PC-9 (cell line): ENCODE data around the gene FBXO47.

Experiments
- EZH2 ChIP-seq: fragments of 200-600 bp; sonication (generic); IDR thresholded peaks from 2 replicates; pipeline ENCODE4 v1.8.0; 2017; ENCODE audit warnings: antibody characterized with exemption, low read depth
- TF ChIP-seq, protein P1 (sequence below): fragments of 200-600 bp; sonication (generic); conservative IDR thresholded peaks from 2 replicates; pipeline ENCODE4 v1.6.1; 2017; ENCODE audit warnings: mixed run types, antibody characterized with exemption, mild to moderate bottlenecking, moderate library complexity

DNA sequence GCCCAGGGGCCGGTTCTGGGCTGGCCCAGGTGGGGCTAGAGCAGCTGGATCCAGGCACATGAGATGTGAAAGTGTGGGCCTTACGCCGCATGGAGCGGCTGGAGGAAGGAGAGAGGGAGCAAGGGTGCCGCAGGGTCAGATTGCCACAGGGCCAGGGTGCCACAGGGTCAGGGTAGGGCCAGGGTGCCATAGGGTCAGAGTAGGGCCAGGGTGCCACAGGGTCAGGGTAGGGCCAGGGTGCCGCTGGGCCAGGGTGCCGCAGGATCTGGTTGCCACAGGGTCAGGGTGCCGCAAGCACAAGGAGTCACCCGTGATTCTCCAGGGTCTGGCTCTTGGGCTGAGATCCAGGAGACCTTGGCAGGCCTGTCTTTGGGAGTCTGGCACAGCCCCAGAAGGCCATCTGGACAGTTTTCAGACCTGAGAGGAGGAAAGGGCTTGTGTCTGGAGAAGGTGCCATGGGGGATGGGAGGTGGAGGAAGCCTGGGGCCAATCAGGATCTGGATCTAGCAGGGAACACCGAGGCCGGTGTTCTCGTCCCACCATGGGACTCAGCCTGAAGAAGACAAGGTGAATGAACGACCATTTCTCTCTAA, 54.9 kb downstream of the FBXO47 start:
- TF ChIP-seq, protein P1, sequence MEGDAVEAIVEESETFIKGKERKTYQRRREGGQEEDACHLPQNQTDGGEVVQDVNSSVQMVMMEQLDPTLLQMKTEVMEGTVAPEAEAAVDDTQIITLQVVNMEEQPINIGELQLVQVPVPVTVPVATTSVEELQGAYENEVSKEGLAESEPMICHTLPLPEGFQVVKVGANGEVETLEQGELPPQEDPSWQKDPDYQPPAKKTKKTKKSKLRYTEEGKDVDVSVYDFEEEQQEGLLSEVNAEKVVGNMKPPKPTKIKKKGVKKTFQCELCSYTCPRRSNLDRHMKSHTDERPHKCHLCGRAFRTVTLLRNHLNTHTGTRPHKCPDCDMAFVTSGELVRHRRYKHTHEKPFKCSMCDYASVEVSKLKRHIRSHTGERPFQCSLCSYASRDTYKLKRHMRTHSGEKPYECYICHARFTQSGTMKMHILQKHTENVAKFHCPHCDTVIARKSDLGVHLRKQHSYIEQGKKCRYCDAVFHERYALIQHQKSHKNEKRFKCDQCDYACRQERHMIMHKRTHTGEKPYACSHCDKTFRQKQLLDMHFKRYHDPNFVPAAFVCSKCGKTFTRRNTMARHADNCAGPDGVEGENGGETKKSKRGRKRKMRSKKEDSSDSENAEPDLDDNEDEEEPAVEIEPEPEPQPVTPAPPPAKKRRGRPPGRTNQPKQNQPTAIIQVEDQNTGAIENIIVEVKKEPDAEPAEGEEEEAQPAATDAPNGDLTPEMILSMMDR = no peak
- TF ChIP-seq EZH2 = no peak
